Inflammatory macrophage treated with lipopolysaccharide for 1 hour (primary cell): ENCODE results near the gene SDHA.
"Not testable (repeated sequence)": the region's sequence is repeated elsewhere in the genome, so short reads cannot be mapped to it uniquely, and the experiment has no call there.

ENCODE experiments used
- DNase-seq, 2 donors: peaks; one replicate each; pipeline ENCODE4 v3.0.0-alpha.2; 2020 to 2022

Gene SDHA

GRCh38 chr5:264338-264737, 46.2 kb downstream of the SDHA start:
- DNase-seq, result no peak

- not testable (repeated sequence) for DNase-seq
These were observed 48.3 kb downstream of the SDHA start for GRCh38 chr5:266311-267026.

GRCh38 chr5:267716-268115, 49.6 kb downstream of the SDHA start:
- DNase-seq, result no peak

GRCh38 chr5:270340-270739, 52.2 kb downstream of the SDHA start:
- DNase-seq, result no peak

GRCh38 chr5:271828-272167, 53.7 kb downstream of the SDHA start:
- not testable (repeated sequence) for DNase-seq

GRCh38 chr5:273091-273490, 55.0 kb downstream of the SDHA start:
- not testable (repeated sequence) for DNase-seq

- not testable (repeated sequence) for DNase-seq
These were observed 55.4 kb downstream of the SDHA start for GRCh38 chr5:273491-273890.

GRCh38 chr5:274346-274745, 56.2 kb downstream of the SDHA start:
- not testable (repeated sequence) for DNase-seq

- no peak for DNase-seq
These were observed 60.5 kb downstream of the SDHA start for GRCh38 chr5:278646-279045.

- DNase-seq, result not testable (repeated sequence)
These were observed 61.0 kb downstream of the SDHA start for GRCh38 chr5:279051-279665.

- DNase-seq, result no peak
These were observed 68.0 kb downstream of the SDHA start for GRCh38 chr5:285991-286557.

- not testable (repeated sequence) for DNase-seq
These were observed 72.1 kb downstream of the SDHA start for GRCh38 chr5:290200-290599.

- DNase-seq, result not testable (repeated sequence)
These were observed 73.2 kb downstream of the SDHA start for GRCh38 chr5:291345-291744.

- DNase-seq, result not testable (repeated sequence)
These were observed 76.7 kb downstream of the SDHA start for GRCh38 chr5:294788-295187.

- not testable (repeated sequence) for DNase-seq
These were observed 78.1 kb downstream of the SDHA start for GRCh38 chr5:296207-296606.

GRCh38 chr5:296954-297353, 78.8 kb downstream of the SDHA start:
- DNase-seq, result not testable (repeated sequence)

- DNase-seq, result not testable (repeated sequence)
These were observed 79.3 kb downstream of the SDHA start for GRCh38 chr5:297448-297847.

- DNase-seq, result not testable (repeated sequence)
These were observed 80.0 kb downstream of the SDHA start for GRCh38 chr5:297991-298736.

GRCh38 chr5:298737-299125, 80.6 kb downstream of the SDHA start:
- no peak for DNase-seq

GRCh38 chr5:299921-300320, 81.8 kb downstream of the SDHA start:
- DNase-seq, result not testable (repeated sequence)

- DNase-seq, result not testable (repeated sequence)
These were observed 82.7 kb downstream of the SDHA start for GRCh38 chr5:300691-301435.

- not testable (repeated sequence) for DNase-seq
These were observed 84.3 kb downstream of the SDHA start for GRCh38 chr5:302416-302815.

- DNase-seq, result no peak
These were observed 84.8 kb downstream of the SDHA start for GRCh38 chr5:302966-303365.
